ENCODE results near the gene CD2. TPM values are rescaled to one million over a fixed set of nuclear protein-coding genes. Genes with fewer than 3 reads are reported as not detected.

The CD2 gene
- total RNA-seq, 2 experiments from 2014 or later = 227 to 229 TPM

DNA sequence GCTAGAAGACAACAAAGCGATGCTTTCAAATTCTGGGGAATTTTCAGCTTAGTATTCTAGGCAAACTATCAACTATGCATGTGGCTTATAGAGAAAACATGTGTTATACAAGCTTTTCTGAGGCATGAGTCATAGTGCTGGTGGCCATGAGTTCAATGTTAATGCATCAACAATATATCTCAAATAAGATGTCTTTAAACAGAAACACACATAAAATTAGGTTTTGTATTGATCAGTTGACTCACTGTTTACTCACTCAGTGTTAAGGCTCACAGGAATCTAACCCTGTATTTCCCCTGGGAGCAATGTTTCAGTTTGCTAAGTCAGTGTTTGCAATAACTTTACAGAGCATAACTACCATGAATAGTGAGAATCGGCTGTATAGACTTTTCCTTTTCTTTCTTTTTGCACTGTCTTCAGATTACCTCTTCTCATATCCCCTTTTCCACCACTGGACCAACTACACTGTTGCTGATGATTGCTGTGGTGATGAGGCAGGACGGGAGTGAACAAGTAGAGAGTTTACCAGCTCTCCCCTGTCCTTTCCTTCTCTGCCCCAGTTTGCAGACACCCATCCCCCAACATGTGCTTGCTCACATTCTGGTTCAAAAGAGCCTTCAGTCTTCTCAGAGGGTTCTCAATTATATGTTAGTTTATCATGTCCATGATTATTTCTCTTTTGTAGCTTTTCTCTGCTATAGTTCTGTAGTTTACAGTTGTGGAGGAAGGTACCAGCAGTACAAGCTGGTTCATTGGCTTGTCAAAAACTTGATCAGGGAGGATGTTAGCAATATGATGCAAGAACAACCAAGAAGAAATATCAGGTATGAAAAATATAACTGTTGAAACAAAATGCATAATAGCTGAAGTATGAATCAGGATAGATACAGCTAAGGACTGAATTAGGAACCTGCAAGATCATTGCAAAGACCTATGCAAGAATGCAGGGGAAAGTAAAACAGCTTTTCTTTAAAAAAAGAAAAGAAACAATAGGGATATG, 23.9 kb downstream of the CD2 start:
- peak overlapping the region; percentile 63 for H3K4me3 Mint-ChIP-seq
- peaks cover 23% of the 10 kb centered on the region for H3K4me1 Mint-ChIP-seq
- no peaks in the 10 kb centered on the region for H3K27me3 Mint-ChIP-seq
- POLR2A ChIA-PET = interaction anchor here (1.5 to 2.1 kb wide), 3 partner anchors 9 to 38 kb away, joined by 4 to 13 read pairs (median 8); no protein-coding TSS in a partner anchor
- DNase-seq (no peak), ATAC-seq (ENCODE audit: low read depth) (peak; percentile 45)
- peaks cover 5% of the 10 kb centered on the region for H3K9me3 Mint-ChIP-seq
- peak overlapping the region; percentile 66 for H3K27ac Mint-ChIP-seq
- H3K36me3 Mint-ChIP-seq = peaks cover 34% of the 10 kb centered on the region

- Mint-ChIP-seq H3K27ac (no peak overlapping the region), H3K4me1 (peaks cover 29% of the 10 kb centered on the region), H3K4me3 (no peak overlapping the region), H3K9me3 (peaks cover 8% of the 10 kb centered on the region), H3K36me3 (peaks cover 21% of the 10 kb centered on the region), H3K27me3 (no peaks in the 10 kb centered on the region)
- DNase-seq (no peak), ATAC-seq (ENCODE audit: low read depth) (no peak)
- POLR2A ChIA-PET = interaction anchor here (0.7 to 1.2 kb wide), 3 partner anchors 8 to 413 kb away, joined by 3 to 11 read pairs (median 3); no protein-coding TSS in a partner anchor
Observed at GRCh38 chr1:116781034-116781433, 26.8 kb downstream of the CD2 start.

DNA sequence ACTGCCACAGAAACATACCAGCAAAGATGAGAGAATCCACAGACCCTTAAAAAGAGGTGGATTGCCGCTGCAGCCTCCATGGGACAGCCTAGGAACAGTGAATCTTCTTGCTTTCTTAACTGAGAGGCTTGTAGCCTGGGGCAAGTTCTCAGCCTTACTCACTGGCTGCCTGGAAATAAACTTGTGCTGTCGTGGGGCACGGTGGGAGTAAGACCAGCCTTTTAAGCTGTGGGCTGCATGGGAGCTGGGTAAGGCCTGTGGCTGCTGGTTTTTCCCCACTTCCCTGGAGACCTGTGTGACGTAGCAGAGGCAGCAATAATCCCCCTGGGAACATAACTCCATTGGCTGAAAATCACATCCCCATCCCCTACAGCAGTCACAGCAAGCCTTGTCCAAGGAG, 30.8 kb downstream of the CD2 start:
- no peak for DNase-seq
- Mint-ChIP-seq H3K4me1 (peaks cover 25% of the 10 kb centered on the region), H3K9me3 (peaks cover 24% of the 10 kb centered on the region), H3K36me3 (peaks cover 29% of the 10 kb centered on the region), H3K27me3 (no peaks in the 10 kb centered on the region), H3K27ac (no peak overlapping the region), H3K4me3 (no peak overlapping the region)
- POLR2A ChIA-PET = interaction anchor here (2.3 kb wide), 1 partner anchor 16 kb away, joined by 10 read pairs; no protein-coding TSS in a partner anchor
- ATAC-seq (ENCODE audit: low read depth) = no peak

DNA sequence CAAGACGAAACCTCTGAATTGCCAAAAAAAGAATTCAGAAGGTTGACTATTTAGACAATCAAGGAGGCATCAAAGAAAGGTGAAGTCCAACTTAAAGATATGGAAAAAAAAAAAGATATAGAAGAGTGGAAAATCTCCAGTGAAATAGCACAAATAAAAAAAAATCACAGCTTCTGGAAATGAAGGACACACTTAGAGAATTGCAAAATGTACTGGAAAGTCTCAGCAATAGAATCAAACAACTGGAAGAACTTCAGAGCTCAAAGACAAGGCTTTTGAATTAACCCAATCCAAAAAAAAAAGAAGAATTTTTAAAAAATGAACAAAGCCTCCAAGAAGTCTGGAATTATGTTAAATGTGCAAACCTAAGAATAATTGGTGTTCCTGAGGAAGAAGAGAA, 31.8 kb downstream of the CD2 start:
- POLR2A ChIA-PET = interaction anchor here (0.7 to 2.3 kb wide), 2 partner anchors 17 to 22 kb away, joined by 3 to 10 read pairs; no protein-coding TSS in a partner anchor
- H3K27me3 Mint-ChIP-seq = no peaks in the 10 kb centered on the region
- ATAC-seq (ENCODE audit: low read depth) = no peak
- H3K27ac Mint-ChIP-seq = no peak overlapping the region
- peaks cover 28% of the 10 kb centered on the region for H3K36me3 Mint-ChIP-seq
- DNase-seq = no peak
- H3K4me3 Mint-ChIP-seq = no peak overlapping the region
- H3K4me1 Mint-ChIP-seq = peaks cover 24% of the 10 kb centered on the region
- H3K9me3 Mint-ChIP-seq = peaks cover 26% of the 10 kb centered on the region

- ATAC-seq (ENCODE audit: low read depth) = no peak
- peaks cover 18% of the 10 kb centered on the region for H3K9me3 Mint-ChIP-seq
- POLR2A ChIA-PET = interaction anchor here (2.0 kb wide), 1 partner anchor 22 kb away, joined by 9 read pairs; no protein-coding TSS in a partner anchor
- H3K36me3 Mint-ChIP-seq = peaks cover 18% of the 10 kb centered on the region
- no peak for DNase-seq
- H3K4me3 Mint-ChIP-seq = no peak overlapping the region
- H3K27ac Mint-ChIP-seq = no peak overlapping the region
- H3K4me1 Mint-ChIP-seq = peaks cover 40% of the 10 kb centered on the region
- H3K27me3 Mint-ChIP-seq = no peaks in the 10 kb centered on the region
Observed at GRCh38 chr1:116791727-116792126, 37.5 kb downstream of the CD2 start.

DNA sequence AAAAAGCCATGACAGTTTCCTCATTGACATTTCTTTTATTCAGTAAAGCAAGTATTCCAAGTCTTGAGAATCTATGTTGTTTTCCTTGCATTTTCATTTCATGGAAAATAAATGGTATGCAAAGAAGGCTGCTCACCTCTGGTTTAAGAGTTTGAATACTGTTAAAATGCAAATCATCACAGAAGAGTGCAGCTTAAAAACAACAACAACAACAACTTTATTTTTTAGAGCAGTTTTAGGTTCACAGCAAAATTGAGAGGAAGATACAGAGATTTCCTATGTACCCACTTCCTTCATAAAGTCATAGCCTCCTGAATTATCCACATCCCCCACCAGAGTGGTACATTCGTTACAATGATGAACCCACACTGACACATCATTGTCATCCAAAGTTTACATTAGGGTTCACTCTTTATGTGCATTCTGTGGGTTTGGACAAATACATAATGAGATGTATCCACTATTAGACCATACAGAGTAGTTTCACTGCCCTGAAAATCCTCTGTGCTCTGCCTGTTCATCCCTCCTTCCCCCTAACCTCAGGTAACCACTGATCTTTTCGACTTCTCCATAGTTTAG, 39.2 kb downstream of the CD2 start:
- peaks cover 15% of the 10 kb centered on the region for H3K36me3 Mint-ChIP-seq
- DNase-seq (no peak), ATAC-seq (ENCODE audit: low read depth) (no peak)
- H3K27ac Mint-ChIP-seq = no peak overlapping the region
- H3K9me3 Mint-ChIP-seq = peaks cover 9% of the 10 kb centered on the region
- no peaks in the 10 kb centered on the region for H3K27me3 Mint-ChIP-seq
- peaks cover 44% of the 10 kb centered on the region for H3K4me1 Mint-ChIP-seq
- H3K4me3 Mint-ChIP-seq = no peak overlapping the region
- POLR2A ChIA-PET = interaction anchor here (0.7 to 17.7 kb wide), 2 partner anchors 27 to 37 kb away, joined by 3 to 316 read pairs; no protein-coding TSS in a partner anchor

GRCh38 chr1:116794371-116794770, 40.1 kb downstream of the CD2 start:
- DNase-seq (no peak), ATAC-seq (ENCODE audit: low read depth) (no peak)
- H3K27me3 Mint-ChIP-seq = no peaks in the 10 kb centered on the region
- no peak overlapping the region for H3K4me3 Mint-ChIP-seq
- H3K9me3 Mint-ChIP-seq = peaks cover 8% of the 10 kb centered on the region
- H3K36me3 Mint-ChIP-seq = peaks cover 15% of the 10 kb centered on the region
- POLR2A ChIA-PET = interaction anchor here (0.8 to 17.7 kb wide), 2 partner anchors 12 to 28 kb away, joined by 3 to 316 read pairs; no protein-coding TSS in a partner anchor
- peak overlapping the region; percentile 47 for H3K27ac Mint-ChIP-seq
- peaks cover 45% of the 10 kb centered on the region for H3K4me1 Mint-ChIP-seq

- POLR2A ChIA-PET = interaction anchor here (0.8 to 17.7 kb wide), 2 partner anchors 12 to 29 kb away, joined by 3 to 316 read pairs; no protein-coding TSS in a partner anchor
- DNase-seq (no peak), ATAC-seq (ENCODE audit: low read depth) (peak; percentile 19)
- peaks cover 14% of the 10 kb centered on the region for H3K36me3 Mint-ChIP-seq
- H3K4me1 Mint-ChIP-seq = peaks cover 48% of the 10 kb centered on the region
- peak overlapping the region; percentile 47 for H3K27ac Mint-ChIP-seq
- peak overlapping the region; percentile 2 for H3K4me3 Mint-ChIP-seq
- no peaks in the 10 kb centered on the region for H3K27me3 Mint-ChIP-seq
- H3K9me3 Mint-ChIP-seq = peaks cover 5% of the 10 kb centered on the region
Observed at GRCh38 chr1:116794804-116795481, 40.7 kb downstream of the CD2 start.

- Mint-ChIP-seq H3K4me3 (no peak overlapping the region), H3K27ac (no peak overlapping the region), H3K27me3 (no peaks in the 10 kb centered on the region), H3K4me1 (peaks cover 51% of the 10 kb centered on the region), H3K9me3 (peaks cover 3% of the 10 kb centered on the region), H3K36me3 (peaks cover 13% of the 10 kb centered on the region)
- DNase-seq = no peak
- POLR2A ChIA-PET = interaction anchor here (0.8 to 17.7 kb wide), 2 partner anchors 11 to 29 kb away, joined by 3 to 316 read pairs; no protein-coding TSS in a partner anchor
- no peak for ATAC-seq (ENCODE audit: low read depth)
Observed at GRCh38 chr1:116795482-116795829, 41.2 kb downstream of the CD2 start.

DNA sequence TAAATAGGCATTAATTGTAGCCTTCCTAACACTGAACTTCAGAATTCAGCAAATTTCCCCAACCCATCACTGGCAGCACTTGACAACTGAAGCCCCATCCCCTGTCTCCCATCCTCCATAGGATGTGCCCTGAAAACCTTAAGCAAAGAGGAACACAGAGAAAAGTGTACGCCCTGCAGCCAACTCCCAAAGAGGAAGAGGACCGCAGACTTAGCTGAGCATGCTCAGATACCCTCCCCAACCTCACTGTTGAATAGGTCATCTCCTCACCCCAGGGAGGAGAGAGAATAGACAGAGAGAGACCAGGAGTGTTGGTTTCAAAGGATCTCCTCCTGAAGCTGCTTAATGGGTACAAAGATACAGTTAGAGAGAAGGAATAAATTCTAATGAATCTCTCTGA, 50.5 kb downstream of the CD2 start:
- Mint-ChIP-seq H3K4me3 (peak overlapping the region; percentile 82), H3K27me3 (no peaks in the 10 kb centered on the region), H3K36me3 (peaks cover 2% of the 10 kb centered on the region), H3K4me1 (peaks cover 82% of the 10 kb centered on the region), H3K9me3 (no peaks in the 10 kb centered on the region), H3K27ac (peak overlapping the region; percentile 90)
- ATAC-seq (ENCODE audit: low read depth) (no peak), DNase-seq (no peak)
- POLR2A ChIA-PET = interaction anchor here (0.7 to 17.7 kb wide), 5 partner anchors 10 to 255 kb away, joined by 3 to 316 read pairs (median 11); partner anchors contain the start of genes CD2 and TTF2

GRCh38 chr1:116805398-116805797, 51.2 kb downstream of the CD2 start:
- peaks cover 82% of the 10 kb centered on the region for H3K4me1 Mint-ChIP-seq
- POLR2A ChIA-PET = interaction anchor here (1.4 to 17.7 kb wide), 4 partner anchors 9 to 255 kb away, joined by 3 to 316 read pairs (median 33); partner anchors contain the start of genes CD2 and TTF2
- ATAC-seq (ENCODE audit: low read depth) (no peak), DNase-seq (no peak)
- no peaks in the 10 kb centered on the region for H3K27me3 Mint-ChIP-seq
- H3K36me3 Mint-ChIP-seq = no peaks in the 10 kb centered on the region
- H3K9me3 Mint-ChIP-seq = no peaks in the 10 kb centered on the region
- H3K4me3 Mint-ChIP-seq = peak overlapping the region; percentile 82
- peak overlapping the region; percentile 90 for H3K27ac Mint-ChIP-seq

GRCh38 chr1:116806245-116806644, 52.0 kb downstream of the CD2 start:
- POLR2A ChIA-PET = interaction anchor here (0.6 to 17.7 kb wide), 6 partner anchors 11 to 845 kb away, joined by 3 to 316 read pairs (median 6); partner anchors contain the start of gene CD2
- H3K36me3 Mint-ChIP-seq = peaks cover 2% of the 10 kb centered on the region
- ATAC-seq (ENCODE audit: low read depth) (peak; percentile 24), DNase-seq (no peak)
- H3K4me1 Mint-ChIP-seq = peaks cover 80% of the 10 kb centered on the region
- H3K27ac Mint-ChIP-seq = peak overlapping the region; percentile 90
- peak overlapping the region; percentile 82 for H3K4me3 Mint-ChIP-seq
- no peaks in the 10 kb centered on the region for H3K27me3 Mint-ChIP-seq
- H3K9me3 Mint-ChIP-seq = no peaks in the 10 kb centered on the region

All from activated naive CD8-positive, alpha-beta T cell treated with anti-CD3 and anti-CD28 coated beads, Interleukin-2, amount 10 ng/mL, durations not matched to agents 7 days and 5 days (primary cell).